IMR-90 (cell line): ENCODE measurements around the gene CLK2. TPM values are rescaled to one million over a fixed set of nuclear protein-coding genes. Genes with fewer than 3 reads are reported as not detected.

ENCODE experiments used
- ATAC-seq: fragments of 200-7000 bp; cut with Tn5 transposase; 2 replicates; pipeline ENCODE4 v1.9.1; 2020; ENCODE audit warnings: low read depth, mild to moderate bottlenecking, moderate library complexity
- BruUV-seq: library from RNA; stranded (reverse); fragments of 400-500 nt; replicated peaks from 2 replicates; lab custom pipeline; 2021; lab: Mats Ljungman, UMichigan
- CTCF ChIA-PET: fragments of 300-600 bp; formaldehyde crosslinking; extraction: SDS; loops from one replicate; lab custom pipeline; 2021; ENCODE audit warnings: antibody characterized with exemption; lab: Yijun Ruan, JAX
- POLR2A ChIA-PET: fragments of 300-600 bp; sonication (Branson Sonifier 250); formaldehyde crosslinking; loops from one replicate; lab custom pipeline; 2022; ENCODE audit warnings: antibody characterized with exemption; ENCODE audit not compliant: unreplicated experiment; lab: Charles Lee
- DNase-seq: peaks from one replicate; pipeline ENCODE4 v3.0.0; 2013
- H2AFZ ChIP-seq: replicated peaks from 2 replicates; pipeline ENCODE3; 2013; ENCODE audit warnings: low read length, mild to moderate bottlenecking; ENCODE audit not compliant: poor library complexity
- H2AK5ac ChIP-seq: 2 replicates; pipeline ENCODE4 v1.6.1; 2013; ENCODE audit warnings: low read depth, low read length, inconsistent platforms
- H2AK9ac ChIP-seq: replicated peaks from 2 replicates; pipeline ENCODE3; 2013; ENCODE audit warnings: mild to moderate bottlenecking, low read depth, low read length, moderate library complexity; ENCODE audit not compliant: poor library complexity
- H2BK120ac ChIP-seq: 2 replicates; pipeline ENCODE4 v1.6.1; 2013; ENCODE audit warnings: low read depth, low read length, inconsistent platforms
- H2BK15ac ChIP-seq: 3 replicates; pipeline ENCODE4 v1.6.1; 2013; ENCODE audit warnings: low read depth, low read length, inconsistent platforms
- H2BK20ac ChIP-seq: 2 replicates; pipeline ENCODE4 v1.6.1; 2013; ENCODE audit warnings: low read depth, mild to moderate bottlenecking, inconsistent platforms, low read length, moderate library complexity
- H2BK5ac ChIP-seq: 2 replicates; pipeline ENCODE4 v1.6.1; 2013; ENCODE audit warnings: mild to moderate bottlenecking, low read depth, low read length, inconsistent platforms; ENCODE audit not compliant: poor library complexity, severe bottlenecking
- H3K14ac ChIP-seq: replicated peaks from 2 replicates; pipeline ENCODE4 v1.6.1; 2013; ENCODE audit warnings: low read depth, low read length, inconsistent platforms
- H3K18ac ChIP-seq: 2 replicates; pipeline ENCODE4 v1.6.1; 2013; ENCODE audit warnings: low read depth, low read length, control low read depth
- H3K23ac ChIP-seq: 2 replicates; pipeline ENCODE4 v1.6.1; 2013; ENCODE audit warnings: low read depth, low read length, inconsistent platforms
- H3K27ac ChIP-seq: 2 replicates; pipeline ENCODE4 v1.5.1; 2013; ENCODE audit warnings: mild to moderate bottlenecking, control low read depth, low read length; ENCODE audit not compliant: insufficient read depth
- H3K27me3 ChIP-seq: 2 replicates; pipeline ENCODE4 v1.6.1; 2013; ENCODE audit warnings: low read length; ENCODE audit not compliant: control insufficient read depth, insufficient read depth
- H3K36me3 ChIP-seq: 2 replicates; pipeline ENCODE4 v1.6.1; 2013; ENCODE audit warnings: low read length, mixed read lengths; ENCODE audit not compliant: control insufficient read depth, insufficient read depth
- H3K4ac ChIP-seq: 2 replicates; pipeline ENCODE4 v1.6.1; 2013; ENCODE audit warnings: low read depth, low read length, inconsistent platforms
- H3K4me1 ChIP-seq: 2 replicates; pipeline ENCODE4 v1.6.1; 2013; ENCODE audit warnings: low read length, mixed read lengths; ENCODE audit not compliant: control insufficient read depth, insufficient read depth
- H3K4me2 ChIP-seq: 2 replicates; pipeline ENCODE4 v1.6.1; 2013; ENCODE audit warnings: low read depth, mild to moderate bottlenecking, control low read depth, low read length, moderate library complexity
- H3K4me3 ChIP-seq: 2 replicates; pipeline ENCODE4 v1.5.1; 2013; ENCODE audit warnings: low read depth, mild to moderate bottlenecking, control low read depth, low read length, moderate library complexity; ENCODE audit not compliant: insufficient read depth
- H3K56ac ChIP-seq: 2 replicates; pipeline ENCODE4 v1.6.1; 2013; ENCODE audit warnings: low read length, inconsistent platforms; ENCODE audit not compliant: insufficient read depth; ENCODE audit errors: extremely low read depth
- H3K79me1 ChIP-seq, 2 experiments: 2 replicates each; pipeline ENCODE4 v1.6.1; 2013; ENCODE audit warnings: low read length in 2 of 2, inconsistent platforms in 1 of 2, low read depth in 1 of 2
- H3K9ac ChIP-seq: 2 replicates; pipeline ENCODE4 v1.6.1; 2013; ENCODE audit warnings: low read depth, low read length, control low read depth
- H3K9me1 ChIP-seq: 2 replicates; pipeline ENCODE4 v1.6.1; 2013; ENCODE audit warnings: low read length, inconsistent platforms; ENCODE audit not compliant: insufficient read depth
- H3K9me3 ChIP-seq: 2 replicates; pipeline ENCODE4 v1.6.1; 2013; ENCODE audit warnings: low read length; ENCODE audit not compliant: control insufficient read depth, insufficient read depth
- H4K20me1 ChIP-seq: 2 replicates; pipeline ENCODE4 v1.6.1; 2013; ENCODE audit warnings: low read length, inconsistent platforms; ENCODE audit not compliant: insufficient read depth
- H4K5ac ChIP-seq: 2 replicates; pipeline ENCODE4 v1.6.1; 2013; ENCODE audit warnings: mild to moderate bottlenecking, low read depth, low read length, control low read depth
- H4K8ac ChIP-seq, 2 experiments: 2 replicates each; pipeline ENCODE4 v1.6.1; 2013; ENCODE audit warnings: low read depth in 2 of 2, low read length in 2 of 2, control low read depth in 1 of 2, inconsistent platforms in 1 of 2
- H4K91ac ChIP-seq: 2 replicates; pipeline ENCODE4 v1.6.1; 2013; ENCODE audit warnings: low read depth, low read length, inconsistent platforms; ENCODE audit not compliant: insufficient read depth
- BHLHE40 ChIP-seq: fragments of 150-350 bp; IDR thresholded peaks from 2 replicates; pipeline ENCODE4 v1.6.1; 2016; ENCODE audit warnings: mild to moderate bottlenecking, low read depth, low read length
- ELK1 ChIP-seq: fragments of 150-350 bp; IDR thresholded peaks from 2 replicates; pipeline ENCODE4 v1.6.1; 2016; ENCODE audit warnings: low read depth, mild to moderate bottlenecking, low read length, moderate library complexity, borderline replicate concordance
- MAFK ChIP-seq: IDR thresholded peaks from 2 replicates; pipeline ENCODE4 v1.6.1; 2012; ENCODE audit warnings: low read depth, low read length, improper control_type of control experiment
- POLR2A ChIP-seq: IDR thresholded peaks from 2 replicates; pipeline ENCODE4 v1.6.1; 2012; ENCODE audit warnings: mild to moderate bottlenecking, low read depth, low read length
- RAD21 ChIP-seq: IDR thresholded peaks from 2 replicates; pipeline ENCODE4 v1.6.1; 2012; ENCODE audit warnings: low read length, improper control_type of control experiment
- RFX5 ChIP-seq: IDR thresholded peaks from 2 replicates; pipeline ENCODE4 v1.8.0; 2012; ENCODE audit warnings: low read depth, mild to moderate bottlenecking, low read length, moderate library complexity
- SMC3 ChIP-seq: fragments of 150-350 bp; IDR thresholded peaks from 2 replicates; pipeline ENCODE4 v1.6.1; 2016; ENCODE audit warnings: low read depth, mild to moderate bottlenecking, antibody characterized with exemption, low read length, moderate library complexity
- USF2 ChIP-seq: fragments of 150-350 bp; IDR thresholded peaks from 2 replicates; pipeline ENCODE4 v1.6.1; 2017; ENCODE audit warnings: mild to moderate bottlenecking, antibody characterized with exemption, low read length, low read depth
- WGBS, 2 experiments: methylation state at CpG; one replicate each; pipeline versions ENCODE4 v1.1.5 to v1.1.7; 2013; ENCODE audit warnings: missing lambda C conversion rate in 2 of 2; ENCODE audit not compliant: insufficient read length in 1 of 2; ENCODE audit errors: extremely low coverage in 2 of 2; 5-methylcytosine and 5-hydroxymethylcytosine counted together
- dilution Hi-C: fragments of 300-500 bp; cut with HindIII; formaldehyde crosslinking; loops from one replicate; pipeline ENCODE4 v1.14.3; 2018; ENCODE audit warnings: low sequenced_read_pairs; ENCODE audit not compliant: unreplicated experiment
- in situ Hi-C: fragments of 300-500 bp; cut with MboI; formaldehyde crosslinking; loops from 3 replicates; pipeline ENCODE4 v1.14.3; 2019; ENCODE audit warnings: low sequenced_read_pairs, inconsistent platforms, mixed read lengths
- intact Hi-C: fragments of 100-400 bp; cut with micrococcal nuclease; formaldehyde crosslinking; loops from 2 replicates; pipeline ENCODE4 v1.10.0; 2022
- polyA plus RNA-seq, 3 experiments: library from polyadenylated mRNA; depleted of rRNA; stranded (reverse); fragments of >200 nt; gene quantifications; 2 replicates each; pipeline ENCODE4 v1.2.3, GENCODE V29; 2012; ENCODE audit warnings: low replicate concordance in 1 of 3
- total RNA-seq: library from RNA; depleted of rRNA; stranded (reverse); fragments of >200 nt; gene quantifications from 2 replicates; pipeline ENCODE4 v1.2.3, GENCODE V29; 2012

CLK2 gene
- total and polyA plus RNA-seq, 2 of the 4 experiments (the other 2 are of a cell fraction): 19.7 to 61.2 TPM

GRCh38 chr1:155319536-155319935 is 46.2 kb upstream of the CLK2 start:
- peaks cover 9% of the 10 kb centered on the region; the same call in 1 of the 2 replicates for H3K4me1 ChIP-seq
- H2BK20ac ChIP-seq: no peak overlapping the region
- intact Hi-C loops: no loop called here
- H3K4me3 ChIP-seq: no peak overlapping the region
- no peak overlapping the region for H4K5ac ChIP-seq
- H2AK9ac ChIP-seq: no peak overlapping the region
- H2BK5ac ChIP-seq: no peak overlapping the region
- no peak overlapping the region for H3K4ac ChIP-seq
- no peak overlapping the region for H3K23ac ChIP-seq
- H2AFZ ChIP-seq: no peak overlapping the region
- H3K27me3 ChIP-seq: no peaks in the 10 kb centered on the region
- H2AK5ac ChIP-seq: no peak overlapping the region
- no peak overlapping the region for H3K18ac ChIP-seq
- no peak overlapping the region for H3K27ac ChIP-seq
- ATAC-seq (no peak), DNase-seq (no peak)
- H3K79me1 ChIP-seq: peaks cover 0 to 49% of the 10 kb centered on the region in 2 experiments; a peak in 3 of 4 replicates
- H3K36me3 ChIP-seq: peaks cover 14% of the 10 kb centered on the region
- no peak overlapping the region for H4K91ac ChIP-seq
- ChIA-PET POLR2A (no interaction called here), CTCF (no interaction called here)
- H3K56ac ChIP-seq: no peak overlapping the region
- no TSS peak for BruUV-seq
- WGBS, 2 experiments: 71% methylated on average over 1 of the region's 5 CpGs; no CpG with 5 or more reads in 1 of the 2 experiments
- peaks cover 4% of the 10 kb centered on the region for H4K20me1 ChIP-seq
- TF ChIP-seq RFX5: no peak
- TF ChIP-seq RAD21: no peak
- TF ChIP-seq SMC3: no peak
- no peak for TF ChIP-seq USF2
- TF ChIP-seq ELK1: no peak
- TF ChIP-seq BHLHE40: no peak
- no peak for TF ChIP-seq MAFK
- no peak for TF ChIP-seq POLR2A
- H3K4me2 ChIP-seq: no peak overlapping the region
- in situ Hi-C loops: loop anchor here (5.0 kb wide), 1 partner anchor 42 kb away; the partner anchor contains the start of gene HCN3
- no peak overlapping the region for H2BK15ac ChIP-seq
- peaks cover 13% of the 10 kb centered on the region; the same call in 1 of the 2 replicates for H3K9me1 ChIP-seq
- dilution Hi-C loops: no loop called here
- H3K9ac ChIP-seq: no peak overlapping the region
- no peak overlapping the region for H3K14ac ChIP-seq
- H4K8ac ChIP-seq: no peak overlapping the region
- H2BK120ac ChIP-seq: no peak overlapping the region
- H3K9me3 ChIP-seq: no peaks in the 10 kb centered on the region
